ENCODE measurements around the gene KIF26B.
"Not testable (repeated sequence)": the region's sequence is repeated elsewhere in the genome, so short reads cannot be mapped to it uniquely, and the experiment has no call there.

The KIF26B gene

DNA sequence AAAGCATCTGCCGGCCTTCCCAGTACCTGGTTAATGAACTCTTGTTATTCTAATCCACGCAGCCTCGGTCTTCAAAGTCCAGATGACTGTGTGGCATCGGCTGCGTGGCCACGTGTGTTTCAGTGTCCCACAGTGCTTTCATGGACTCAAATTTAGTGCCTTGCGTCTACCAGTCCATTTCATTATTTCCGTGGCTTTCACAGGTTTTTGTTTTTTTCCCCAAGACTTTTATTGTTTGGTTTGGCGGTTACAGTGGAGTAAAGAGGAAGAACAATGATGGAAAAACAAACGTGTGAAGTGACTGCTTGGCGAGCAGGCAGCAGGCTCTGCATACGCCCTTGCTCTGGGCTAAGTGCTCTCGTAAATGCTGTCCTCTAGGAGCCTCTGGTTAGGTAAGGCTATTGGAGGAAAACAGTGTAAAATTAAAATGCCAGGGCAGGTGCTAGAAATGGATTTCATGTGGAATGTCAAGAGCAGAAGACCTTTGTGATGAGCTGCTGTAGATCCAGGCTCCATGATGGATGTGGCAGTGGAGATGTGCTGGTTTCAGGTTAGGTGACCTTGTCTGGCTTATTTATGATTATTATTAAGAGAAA, 536.3 kb downstream of the KIF26B start:
- no peak for DNase-seq

DNA sequence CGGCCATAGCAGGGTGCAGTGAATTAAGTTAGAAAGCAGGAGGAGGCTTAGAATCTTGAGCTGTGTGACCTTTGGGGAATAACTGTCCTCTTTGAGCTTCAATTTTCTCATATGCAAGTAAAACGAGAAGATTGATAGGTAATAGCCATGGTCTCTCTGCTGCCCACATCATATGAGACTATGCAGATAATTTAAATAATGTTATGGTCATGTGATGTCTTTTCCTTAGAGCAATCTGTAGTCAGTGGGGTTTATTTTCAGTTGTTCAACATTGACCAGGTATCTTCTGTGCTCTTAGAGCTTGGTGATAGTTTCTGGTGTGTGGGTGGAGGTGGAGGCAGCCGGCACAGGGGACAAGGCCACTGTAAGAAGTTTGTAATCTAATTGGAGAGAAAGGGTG, 537.1 kb downstream of the KIF26B start:
- DNase-seq: no peak

DNA sequence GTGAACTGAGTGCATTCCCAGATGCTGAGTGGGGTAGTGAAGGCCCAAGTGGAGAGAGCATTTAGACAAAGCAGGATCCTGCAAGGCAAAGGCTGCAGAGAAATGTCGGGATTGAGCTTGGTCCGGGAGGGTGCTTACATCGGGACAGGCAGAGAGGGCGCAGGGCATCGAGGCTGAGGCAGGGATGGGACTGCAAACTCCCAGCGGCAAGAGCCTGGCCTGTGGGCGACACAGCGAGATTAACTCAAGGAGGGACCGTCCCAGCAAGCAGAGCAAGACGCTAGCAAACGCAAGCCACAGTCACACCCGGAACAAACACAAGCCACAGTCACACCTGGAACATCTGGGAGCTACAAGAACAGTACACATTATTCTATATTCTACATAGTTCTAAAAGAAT, 537.5 kb downstream of the KIF26B start:
- DNase-seq: no peak

DNA sequence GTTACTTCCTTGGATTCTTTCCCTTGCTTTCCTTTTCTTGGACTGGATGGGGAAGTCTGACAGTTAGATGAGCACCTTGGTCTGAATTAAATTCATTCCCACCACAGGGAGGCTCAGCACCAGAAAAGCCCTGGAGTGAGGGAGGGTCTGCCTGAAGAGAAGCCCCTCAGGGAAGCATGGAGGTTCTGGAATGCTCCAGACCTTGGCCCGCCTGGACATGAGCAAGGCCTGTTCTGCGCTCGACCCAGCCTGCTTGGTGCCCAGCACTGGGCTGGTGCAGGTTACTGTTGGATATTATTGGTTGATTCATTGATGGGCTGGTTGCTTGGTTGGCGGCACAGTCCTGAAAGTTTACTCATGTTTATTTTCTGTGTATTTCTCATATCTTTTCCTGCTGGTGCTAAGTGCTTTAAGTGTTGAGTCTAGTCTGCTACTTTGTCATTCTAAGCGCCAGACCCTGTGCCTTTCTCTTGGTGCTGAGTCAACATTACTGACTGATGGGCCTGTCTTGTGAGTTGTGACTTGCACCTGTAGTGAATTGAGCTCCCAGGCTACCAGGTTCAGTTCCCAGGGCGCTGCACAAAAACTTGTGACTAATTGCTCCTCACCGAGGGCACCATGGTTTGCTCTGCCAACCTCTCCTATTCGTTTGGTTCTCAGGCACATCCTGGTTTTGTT, 538.5 kb downstream of the KIF26B start:
- no peak for DNase-seq

DNA sequence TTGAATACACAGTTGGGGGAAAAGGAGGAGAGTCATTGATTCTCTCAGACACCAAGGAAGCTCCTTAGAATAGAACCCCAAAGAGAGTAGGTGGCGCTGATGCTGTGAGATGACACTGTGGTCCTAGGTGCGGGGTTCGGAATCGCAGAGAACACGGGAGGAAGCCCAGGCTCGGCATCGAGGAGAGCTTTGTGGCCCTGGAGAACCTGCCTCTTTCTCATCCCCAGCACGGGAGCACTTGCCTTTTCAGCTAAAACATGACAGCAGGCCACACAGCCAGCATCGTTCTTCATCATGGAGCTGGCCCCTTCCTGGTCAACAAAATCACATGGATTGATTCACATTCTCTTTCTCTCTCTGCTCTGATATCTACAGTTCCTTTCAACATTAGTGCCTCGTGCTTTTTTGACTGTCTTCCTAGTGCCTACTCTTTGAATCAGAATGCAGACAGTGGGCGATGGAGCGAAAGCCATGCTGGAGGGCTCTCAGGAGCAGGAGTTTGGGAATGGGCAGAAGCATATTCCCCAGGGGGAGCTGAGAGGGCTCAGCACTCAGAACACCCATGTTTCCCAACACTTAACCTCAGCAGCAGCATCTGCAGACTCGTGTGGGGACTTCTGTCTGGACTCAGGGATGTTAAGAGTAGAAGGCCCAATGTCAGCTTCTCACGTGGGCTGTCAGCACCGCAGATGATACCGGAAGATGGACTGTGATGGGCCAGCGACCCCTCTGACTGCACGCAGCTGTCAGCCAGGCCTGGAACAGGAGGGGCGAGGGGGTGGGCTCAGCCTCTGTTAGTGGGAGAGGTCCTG, 539.4 kb downstream of the KIF26B start:
- DNase-seq: no peak

DNA sequence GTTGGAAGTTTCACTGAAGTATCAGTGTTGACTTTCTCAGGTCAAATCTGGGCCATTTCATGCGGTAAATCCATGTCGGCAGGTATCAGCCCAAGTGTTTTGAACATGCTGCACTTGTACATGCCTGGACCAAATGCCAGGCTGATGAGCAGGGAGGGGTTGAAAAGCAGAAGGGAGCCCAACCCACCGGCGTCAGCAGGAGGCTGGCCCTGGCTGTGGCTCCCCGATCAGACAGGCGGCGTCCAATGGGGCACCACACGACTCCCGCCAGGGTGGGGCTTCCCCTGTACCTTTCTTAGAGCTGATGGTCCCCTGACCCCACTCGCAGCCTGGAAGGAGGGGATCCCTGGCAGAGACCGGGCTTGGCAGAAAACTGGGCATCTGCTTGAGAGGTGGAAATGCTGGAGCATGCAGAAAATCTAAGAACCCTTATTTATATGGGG, 540.0 kb downstream of the KIF26B start:
- DNase-seq: no peak

DNA sequence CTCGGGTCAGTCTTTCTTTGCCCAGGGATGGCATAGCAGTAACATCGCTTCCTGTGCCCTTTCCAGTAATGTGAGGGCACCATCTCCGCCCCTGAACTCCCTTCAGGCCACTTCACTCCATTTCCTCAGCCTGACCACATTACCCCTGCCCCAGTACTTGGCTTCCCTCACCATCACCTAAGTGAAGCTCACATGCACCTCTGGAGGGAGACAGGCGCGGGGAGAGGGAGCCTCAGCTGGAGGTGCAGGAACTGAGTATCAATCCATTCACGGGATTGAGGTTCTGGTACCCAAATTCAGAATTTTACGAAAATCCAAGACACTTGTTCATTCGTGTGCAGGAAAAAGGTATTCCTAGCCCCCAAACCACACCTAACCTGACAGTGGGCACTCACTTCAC, 540.4 kb downstream of the KIF26B start:
- DNase-seq: no peak

DNA sequence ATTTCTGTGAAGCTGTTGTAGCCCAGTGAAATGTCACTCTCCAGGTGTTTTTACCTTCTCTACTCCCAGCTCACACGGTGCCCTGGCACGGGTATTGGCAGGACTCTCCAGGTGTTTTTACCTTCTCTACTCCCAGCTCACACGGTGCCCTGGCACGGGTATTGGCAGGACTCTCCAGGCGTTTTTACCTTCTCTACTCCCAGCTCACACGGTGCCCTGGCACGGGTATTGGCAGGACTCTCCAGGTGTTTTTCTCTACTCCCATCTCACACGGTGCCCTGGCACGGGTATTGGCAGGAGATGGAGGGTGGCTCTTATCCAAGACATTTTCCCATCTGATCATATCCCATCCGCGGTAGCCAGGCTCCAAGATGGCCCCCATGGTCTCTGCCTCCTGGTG, 540.9 kb downstream of the KIF26B start:
- DNase-seq: not testable (repeated sequence)

DNA sequence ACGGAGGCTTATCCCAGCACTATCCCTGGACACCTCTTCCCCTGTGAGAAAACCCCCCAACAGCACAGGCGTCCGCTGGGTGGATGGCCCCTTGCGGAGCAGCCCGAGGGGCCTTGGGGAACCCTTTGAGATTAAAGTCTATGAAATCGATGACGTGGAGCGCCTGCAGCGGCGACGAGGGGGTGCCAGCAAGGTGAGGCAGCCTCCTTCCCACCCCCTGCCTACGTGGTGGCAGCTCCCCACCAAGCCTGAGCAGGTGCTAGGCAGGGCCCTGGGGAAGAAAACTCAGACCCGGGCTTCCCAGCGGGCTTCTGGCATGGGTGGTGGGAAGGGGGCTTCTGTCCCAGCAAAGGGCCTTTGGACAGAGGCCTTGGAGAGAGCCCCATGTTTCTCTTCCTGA, 543.3 kb downstream of the KIF26B start:
- DNase-seq: no peak

DNA sequence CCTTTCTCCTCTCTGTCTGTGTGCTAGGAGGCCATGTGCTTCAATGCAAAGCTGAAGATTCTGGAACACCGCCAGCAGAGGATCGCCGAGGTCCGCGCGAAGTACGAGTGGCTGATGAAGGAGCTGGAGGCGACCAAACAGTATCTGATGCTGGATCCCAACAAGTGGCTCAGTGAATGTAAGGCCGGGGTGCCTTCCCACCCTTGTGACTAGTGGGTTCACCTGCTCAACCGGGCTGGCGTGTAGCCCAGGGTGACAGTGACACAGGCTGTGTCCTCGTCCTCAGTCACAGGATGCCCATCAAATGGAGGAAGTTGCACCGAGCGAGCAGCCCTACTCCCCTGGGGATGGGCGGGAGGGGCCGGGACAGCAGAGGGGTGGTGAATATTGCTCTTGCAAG, 544.1 kb downstream of the KIF26B start:
- DNase-seq: no peak

DNA sequence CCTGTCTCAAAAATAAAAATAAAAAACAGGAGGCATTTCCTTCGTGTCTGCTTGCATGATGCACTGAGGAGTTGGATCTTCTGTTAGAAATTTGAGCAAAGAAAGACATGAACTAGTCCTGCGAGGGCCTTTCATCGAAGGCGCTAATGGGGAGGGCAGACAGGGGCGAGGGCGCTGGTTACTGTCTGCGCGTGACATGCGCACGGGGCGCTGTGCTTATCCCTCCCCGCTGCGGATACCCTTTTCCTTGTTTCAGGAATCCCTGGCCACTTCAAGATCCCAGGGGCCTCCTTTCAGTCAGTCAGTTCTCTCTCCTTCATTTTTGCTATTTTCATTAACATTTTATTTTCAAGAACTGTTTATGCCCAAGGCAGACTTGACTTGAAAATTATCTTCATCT, 545.8 kb downstream of the KIF26B start:
- DNase-seq: no peak

DNA sequence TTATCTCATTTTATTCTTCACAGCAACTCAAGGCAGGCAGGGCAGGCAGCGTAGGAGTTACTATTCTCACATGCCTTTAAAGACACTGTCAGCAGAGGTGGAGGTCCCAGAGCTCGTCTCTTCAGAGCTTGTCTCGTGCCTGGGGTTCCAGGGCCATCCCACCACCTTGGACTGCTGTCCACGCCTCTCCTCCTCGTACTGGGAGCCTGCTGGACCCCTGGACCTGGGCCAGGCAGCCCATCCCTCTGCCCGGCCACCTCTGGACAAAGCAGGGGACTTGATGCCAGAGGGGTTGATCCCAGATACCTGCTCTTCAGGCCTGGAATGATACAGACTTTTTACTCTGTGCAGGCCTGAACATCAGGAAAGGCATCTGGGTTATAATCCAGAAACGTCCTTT, 546.8 kb downstream of the KIF26B start:
- DNase-seq: no peak

DNA sequence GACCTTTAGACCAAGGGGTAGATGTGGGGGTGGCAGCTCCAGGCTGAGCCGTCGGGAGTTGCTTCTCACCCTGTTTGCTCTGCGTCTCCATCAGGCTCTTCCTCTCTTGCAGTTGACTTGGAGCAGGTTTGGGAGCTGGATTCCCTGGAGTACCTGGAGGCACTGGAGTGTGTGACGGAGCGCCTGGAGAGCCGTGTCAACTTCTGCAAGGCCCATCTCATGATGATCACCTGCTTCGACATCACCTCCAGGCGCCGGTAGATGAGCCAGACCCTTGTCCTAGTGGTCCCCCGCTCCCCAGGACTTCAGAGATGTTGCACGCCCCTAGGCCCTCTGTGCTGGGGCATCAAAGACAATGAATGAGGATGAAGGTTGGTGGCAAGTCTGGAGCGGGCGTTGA, 547.6 kb downstream of the KIF26B start:
- no peak for DNase-seq

DNA sequence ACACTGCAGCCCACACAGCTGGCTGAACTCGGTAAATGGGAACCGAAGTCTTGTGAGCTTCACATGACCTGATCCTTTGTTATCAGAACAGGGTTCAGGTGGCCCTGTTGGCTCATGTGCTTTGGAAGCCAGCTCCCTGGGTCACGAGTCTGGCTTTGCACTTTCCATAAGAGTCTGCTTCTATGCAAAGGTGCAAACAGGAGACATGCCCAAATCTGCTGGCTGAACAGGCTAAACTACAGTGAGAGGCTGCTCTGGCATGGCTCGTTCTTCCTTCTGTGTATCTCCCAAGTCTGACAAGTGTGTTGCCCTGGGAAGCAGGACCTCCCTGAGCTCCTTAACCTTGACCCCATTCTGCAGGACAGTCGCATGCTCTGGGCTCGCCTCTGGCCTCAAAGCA, 549.6 kb downstream of the KIF26B start:
- DNase-seq: no peak

DNA sequence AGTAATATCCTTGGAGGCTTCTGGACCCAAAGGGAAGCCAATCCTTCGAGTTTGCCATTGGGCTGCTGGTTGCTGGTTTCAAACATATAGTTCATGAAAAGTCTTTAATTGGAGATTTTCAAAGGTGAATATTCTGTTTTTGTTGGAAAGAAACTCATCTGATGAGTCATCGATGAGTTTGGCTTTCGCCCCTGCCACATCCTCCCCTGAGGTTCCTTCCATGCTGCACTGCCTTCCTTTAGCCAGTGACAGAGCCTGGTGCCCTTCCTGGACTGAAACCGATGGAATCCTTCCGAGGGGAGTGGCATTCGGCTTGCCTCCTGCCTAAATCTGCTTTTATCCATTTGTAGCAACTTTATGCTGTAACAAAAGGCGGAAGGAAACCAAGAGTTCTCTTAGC, 550.0 kb downstream of the KIF26B start:
- DNase-seq: no peak

DNA sequence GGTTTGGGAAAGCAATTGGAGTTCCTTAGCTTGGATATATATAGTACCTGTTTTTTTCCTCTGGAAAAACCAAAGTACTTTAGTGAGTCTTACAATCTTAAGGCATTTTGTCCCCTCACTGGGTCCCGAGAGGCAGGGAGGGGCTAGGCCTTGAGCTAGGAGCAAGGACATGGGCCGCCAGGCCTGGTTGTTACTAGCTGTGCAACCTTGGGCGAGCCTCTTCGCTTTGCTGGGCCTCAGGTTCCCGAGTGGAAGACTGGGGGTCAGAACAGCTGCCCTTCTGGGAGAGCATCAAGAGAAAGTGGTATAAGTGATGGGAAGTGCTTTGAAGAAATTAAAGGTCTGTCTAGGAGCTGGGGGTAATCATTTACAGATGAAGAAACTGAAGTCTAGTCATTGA, 553.2 kb downstream of the KIF26B start:
- DNase-seq: no peak

DNA sequence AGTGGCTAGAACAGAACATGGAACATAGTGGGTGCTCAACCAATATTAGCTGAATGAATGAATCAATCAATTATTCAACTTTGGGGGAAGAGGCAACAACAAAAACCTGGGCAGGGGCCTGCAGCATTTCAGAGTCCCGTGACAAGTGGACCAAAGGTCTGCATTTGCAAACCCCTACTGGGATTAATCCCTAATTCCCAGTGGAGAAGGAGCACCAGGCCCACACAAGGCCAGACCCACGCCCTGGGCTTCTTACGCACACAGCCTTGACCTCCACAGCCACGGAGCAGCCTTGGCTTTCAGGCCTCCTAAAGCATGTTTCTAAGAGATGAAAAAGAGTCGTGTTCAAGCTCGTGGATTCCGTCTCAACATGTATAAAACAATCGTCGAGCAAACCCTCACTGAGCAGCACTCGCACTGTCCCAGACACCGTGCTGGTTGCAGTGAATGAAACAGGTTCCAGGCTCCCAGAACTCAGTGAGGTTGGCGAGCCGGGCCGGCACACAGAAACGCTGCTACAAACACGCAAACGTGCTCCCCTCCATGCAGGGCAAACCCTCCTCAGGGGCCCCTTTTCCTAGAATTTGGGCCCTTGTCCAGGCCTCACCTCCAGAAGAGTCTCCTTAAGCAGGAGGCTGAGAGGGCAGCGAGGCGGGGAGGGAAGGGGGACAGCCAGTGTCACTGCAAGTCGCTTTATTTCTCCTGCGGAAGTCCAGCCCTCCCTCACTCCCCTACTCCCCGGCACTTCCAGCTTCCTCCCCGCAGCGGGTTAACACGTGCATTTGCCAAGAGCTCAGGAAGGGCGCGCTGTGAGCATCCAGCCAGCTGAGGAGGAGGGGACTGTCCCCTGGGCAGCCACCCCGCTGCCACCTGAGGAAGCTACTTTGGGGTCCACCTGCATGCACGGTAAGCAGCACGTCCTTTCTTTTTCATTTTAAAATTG, 556.4 kb downstream of the KIF26B start:
- DNase-seq: no peak

DNA sequence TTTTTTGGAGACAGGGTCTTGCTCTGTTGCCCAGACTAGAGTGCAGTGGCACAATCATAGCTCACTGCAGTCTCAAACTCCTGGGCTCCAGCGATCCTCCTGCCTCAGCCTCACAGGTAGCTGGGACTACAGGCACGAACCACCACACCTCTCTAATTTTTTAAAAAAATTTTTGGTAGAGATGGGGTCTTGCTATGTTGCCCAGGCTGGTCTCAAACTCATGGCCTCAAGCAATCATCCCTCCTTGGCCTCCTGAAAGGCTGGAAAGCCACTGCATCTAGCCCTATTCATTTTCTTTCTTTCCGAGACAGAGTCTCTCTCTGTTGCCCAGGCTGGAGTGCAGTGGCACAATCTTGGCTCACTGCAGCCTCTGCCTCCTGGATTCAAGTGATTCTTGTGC, 559.2 kb downstream of the KIF26B start:
- not testable (repeated sequence) for DNase-seq

DNA sequence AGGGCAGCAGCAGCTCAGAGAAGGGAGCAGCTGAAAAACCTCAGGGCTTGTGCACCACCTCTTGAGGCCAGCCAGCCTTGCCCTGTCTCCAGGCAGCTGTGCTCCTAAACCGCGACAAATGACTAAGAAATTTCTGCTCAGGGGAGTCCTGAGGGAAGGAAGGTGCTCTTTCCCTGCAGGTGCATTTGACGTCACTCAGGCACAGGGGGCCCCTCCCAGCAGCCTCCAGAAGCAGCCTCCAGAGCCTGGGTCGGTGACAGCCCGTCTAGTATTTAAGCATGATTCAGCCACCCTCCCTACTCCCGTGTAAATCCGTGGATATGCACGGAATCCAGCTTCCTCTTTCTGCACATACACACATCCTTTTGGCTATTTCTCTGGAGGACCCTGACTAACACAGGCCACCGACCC, 560.5 kb downstream of the KIF26B start:
- DNase-seq: no peak

DNA sequence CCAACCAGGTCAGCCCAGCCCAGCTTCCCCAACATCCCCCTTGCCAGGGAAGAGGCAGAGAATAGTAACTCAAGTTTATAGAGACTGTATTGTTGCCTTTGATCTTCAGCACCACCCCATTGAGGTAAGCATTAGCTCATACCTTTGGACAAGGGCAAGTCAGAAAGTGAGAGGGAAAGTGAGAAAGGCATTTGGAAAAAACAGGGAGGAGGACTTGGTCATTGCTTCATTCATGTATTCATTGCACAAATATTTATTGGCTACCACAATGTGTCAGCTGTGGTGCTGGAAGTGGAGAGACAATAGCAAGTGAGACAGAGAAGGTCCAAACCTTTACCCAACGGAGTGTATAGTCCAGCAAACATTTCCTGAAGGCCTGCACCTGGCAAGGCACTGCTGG, 561.2 kb downstream of the KIF26B start:
- no peak for DNase-seq

DNA sequence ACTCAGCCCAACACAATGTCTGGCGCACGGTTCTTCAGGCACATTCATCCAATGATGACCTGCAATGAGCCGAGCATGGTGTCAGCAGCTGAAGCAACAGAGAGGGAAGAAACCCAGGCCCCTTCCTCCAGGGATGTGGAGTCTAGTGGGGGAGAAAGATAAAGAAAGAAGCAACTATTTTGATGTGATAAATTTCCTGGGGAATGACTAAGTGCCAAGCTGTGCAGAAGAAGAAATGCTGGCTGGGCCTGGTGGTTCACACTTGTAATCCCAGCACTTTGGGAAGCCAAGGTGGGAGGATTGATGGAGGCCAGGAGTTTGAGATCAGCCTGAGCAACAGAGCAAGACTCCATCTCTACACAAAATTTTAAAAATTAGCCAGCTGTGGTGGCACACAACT, 561.8 kb downstream of the KIF26B start:
- no peak for DNase-seq

DNA sequence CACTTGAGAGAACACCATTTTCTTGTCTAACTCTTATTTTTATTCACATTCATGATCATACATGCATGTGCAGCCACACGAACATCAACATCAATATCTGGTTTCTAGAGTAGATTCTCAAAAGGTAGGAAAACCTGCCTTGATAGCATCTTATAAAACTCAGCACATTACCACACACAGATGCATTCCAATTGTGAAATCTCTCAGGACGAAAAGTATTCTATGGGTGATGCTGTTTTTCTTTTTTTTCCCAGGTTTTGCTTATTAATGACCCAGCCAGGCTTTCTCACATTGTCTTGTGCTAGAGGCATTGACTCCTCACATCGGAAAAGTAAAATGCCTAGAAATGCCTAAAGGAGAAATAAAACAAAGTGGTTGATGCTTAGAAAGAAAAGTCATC, 562.8 kb downstream of the KIF26B start:
- no peak for DNase-seq

DNA sequence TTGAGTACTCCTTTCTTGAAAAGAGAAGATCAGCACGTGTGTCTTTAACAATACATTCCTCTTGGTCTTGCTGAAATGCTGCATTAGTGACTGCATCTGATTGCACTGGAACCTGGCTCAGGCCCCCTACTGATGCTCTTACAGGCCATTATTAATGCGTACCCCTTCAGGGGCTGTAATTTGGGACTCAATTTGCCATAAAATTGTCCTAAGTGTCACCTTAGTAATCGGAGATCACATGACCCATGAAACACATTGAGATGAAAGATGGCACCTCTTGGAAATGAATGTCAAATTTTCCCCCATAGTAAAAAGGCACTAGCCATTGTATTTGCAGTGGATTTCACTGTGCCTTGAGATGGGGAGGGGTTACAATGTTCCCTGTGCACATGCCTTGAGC, 563.3 kb downstream of the KIF26B start:
- DNase-seq: no peak

Measured in 8988T (cell line).